ENCODE measurements around the gene PTCD2.

DNA sequence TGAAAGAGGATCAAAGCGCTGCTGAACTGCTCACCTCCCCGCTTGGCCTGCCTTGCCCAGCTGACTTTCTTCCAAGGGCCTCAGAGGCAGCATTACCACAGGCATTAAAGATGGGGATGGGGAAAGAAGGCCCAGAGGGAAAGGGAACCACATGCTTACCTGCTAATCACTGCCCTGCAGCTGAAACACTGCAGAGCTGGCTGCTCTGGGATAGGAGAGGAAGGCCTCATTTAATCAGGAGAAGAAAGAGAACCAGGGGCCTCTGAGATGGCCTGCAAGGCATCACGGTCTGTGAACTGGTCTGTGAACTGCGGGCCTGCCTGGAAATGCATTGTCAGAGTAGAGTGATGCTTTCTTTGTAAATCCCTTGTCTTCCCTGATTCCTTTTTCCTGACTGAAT, 44.8 kb downstream of the PTCD2 start:
- no peak for TF ChIP-seq TCF7 (IDR thresholded peaks at IDR 0.05; ENCODE audit: borderline replicate concordance)
- TF ChIP-seq EZH2 (IDR thresholded peaks at IDR 0.05; ENCODE audit: borderline replicate concordance, low read depth, low read length): no peak
- TF ChIP-seq, protein P1, sequence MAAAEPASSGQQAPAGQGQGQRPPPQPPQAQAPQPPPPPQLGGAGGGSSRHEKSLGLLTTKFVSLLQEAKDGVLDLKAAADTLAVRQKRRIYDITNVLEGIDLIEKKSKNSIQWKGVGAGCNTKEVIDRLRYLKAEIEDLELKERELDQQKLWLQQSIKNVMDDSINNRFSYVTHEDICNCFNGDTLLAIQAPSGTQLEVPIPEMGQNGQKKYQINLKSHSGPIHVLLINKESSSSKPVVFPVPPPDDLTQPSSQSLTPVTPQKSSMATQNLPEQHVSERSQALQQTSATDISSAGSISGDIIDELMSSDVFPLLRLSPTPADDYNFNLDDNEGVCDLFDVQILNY (CRISPR knock-in tag; IDR thresholded peaks at IDR 0.05): no peak
- TF ChIP-seq CBX5 (IDR thresholded peaks at IDR 0.05; ENCODE audit: borderline replicate concordance, low read depth): no peak
- TF ChIP-seq, protein P2, sequence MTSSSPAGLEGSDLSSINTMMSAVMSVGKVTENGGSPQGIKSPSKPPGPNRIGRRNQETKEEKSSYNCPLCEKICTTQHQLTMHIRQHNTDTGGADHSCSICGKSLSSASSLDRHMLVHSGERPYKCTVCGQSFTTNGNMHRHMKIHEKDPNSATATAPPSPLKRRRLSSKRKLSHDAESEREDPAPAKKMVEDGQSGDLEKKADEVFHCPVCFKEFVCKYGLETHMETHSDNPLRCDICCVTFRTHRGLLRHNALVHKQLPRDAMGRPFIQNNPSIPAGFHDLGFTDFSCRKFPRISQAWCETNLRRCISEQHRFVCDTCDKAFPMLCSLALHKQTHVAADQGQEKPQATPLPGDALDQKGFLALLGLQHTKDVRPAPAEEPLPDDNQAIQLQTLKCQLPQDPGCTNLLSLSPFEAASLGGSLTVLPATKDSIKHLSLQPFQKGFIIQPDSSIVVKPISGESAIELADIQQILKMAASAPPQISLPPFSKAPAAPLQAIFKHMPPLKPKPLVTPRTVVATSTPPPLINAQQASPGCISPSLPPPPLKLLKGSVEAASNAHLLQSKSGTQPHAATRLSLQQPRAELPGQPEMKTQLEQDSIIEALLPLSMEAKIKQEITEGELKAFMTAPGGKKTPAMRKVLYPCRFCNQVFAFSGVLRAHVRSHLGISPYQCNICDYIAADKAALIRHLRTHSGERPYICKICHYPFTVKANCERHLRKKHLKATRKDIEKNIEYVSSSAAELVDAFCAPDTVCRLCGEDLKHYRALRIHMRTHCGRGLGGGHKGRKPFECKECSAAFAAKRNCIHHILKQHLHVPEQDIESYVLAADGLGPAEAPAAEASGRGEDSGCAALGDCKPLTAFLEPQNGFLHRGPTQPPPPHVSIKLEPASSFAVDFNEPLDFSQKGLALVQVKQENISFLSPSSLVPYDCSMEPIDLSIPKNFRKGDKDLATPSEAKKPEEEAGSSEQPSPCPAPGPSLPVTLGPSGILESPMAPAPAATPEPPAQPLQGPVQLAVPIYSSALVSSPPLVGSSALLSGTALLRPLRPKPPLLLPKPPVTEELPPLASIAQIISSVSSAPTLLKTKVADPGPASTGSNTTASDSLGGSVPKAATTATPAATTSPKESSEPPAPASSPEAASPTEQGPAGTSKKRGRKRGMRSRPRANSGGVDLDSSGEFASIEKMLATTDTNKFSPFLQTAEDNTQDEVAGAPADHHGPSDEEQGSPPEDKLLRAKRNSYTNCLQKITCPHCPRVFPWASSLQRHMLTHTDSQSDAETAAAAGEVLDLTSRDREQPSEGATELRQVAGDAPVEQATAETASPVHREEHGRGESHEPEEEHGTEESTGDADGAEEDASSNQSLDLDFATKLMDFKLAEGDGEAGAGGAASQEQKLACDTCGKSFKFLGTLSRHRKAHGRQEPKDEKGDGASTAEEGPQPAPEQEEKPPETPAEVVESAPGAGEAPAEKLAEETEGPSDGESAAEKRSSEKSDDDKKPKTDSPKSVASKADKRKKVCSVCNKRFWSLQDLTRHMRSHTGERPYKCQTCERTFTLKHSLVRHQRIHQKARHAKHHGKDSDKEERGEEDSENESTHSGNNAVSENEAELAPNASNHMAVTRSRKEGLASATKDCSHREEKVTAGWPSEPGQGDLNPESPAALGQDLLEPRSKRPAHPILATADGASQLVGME (CRISPR knock-in tag; IDR thresholded peaks at IDR 0.05): no peak
- TF ChIP-seq ZBTB7A (IDR thresholded peaks at IDR 0.05; ENCODE audit: borderline replicate concordance, control insufficient read depth, low read depth, low read length): no peak
- no peak for TF ChIP-seq MYC (IDR thresholded peaks at IDR 0.05; ENCODE audit: low read depth, low read length)
- TF ChIP-seq MYC (CRISPR knock-in tag; IDR thresholded peaks at IDR 0.05; ENCODE audit: borderline replicate concordance, low read depth): no peak
- TF ChIP-seq, protein P3, sequence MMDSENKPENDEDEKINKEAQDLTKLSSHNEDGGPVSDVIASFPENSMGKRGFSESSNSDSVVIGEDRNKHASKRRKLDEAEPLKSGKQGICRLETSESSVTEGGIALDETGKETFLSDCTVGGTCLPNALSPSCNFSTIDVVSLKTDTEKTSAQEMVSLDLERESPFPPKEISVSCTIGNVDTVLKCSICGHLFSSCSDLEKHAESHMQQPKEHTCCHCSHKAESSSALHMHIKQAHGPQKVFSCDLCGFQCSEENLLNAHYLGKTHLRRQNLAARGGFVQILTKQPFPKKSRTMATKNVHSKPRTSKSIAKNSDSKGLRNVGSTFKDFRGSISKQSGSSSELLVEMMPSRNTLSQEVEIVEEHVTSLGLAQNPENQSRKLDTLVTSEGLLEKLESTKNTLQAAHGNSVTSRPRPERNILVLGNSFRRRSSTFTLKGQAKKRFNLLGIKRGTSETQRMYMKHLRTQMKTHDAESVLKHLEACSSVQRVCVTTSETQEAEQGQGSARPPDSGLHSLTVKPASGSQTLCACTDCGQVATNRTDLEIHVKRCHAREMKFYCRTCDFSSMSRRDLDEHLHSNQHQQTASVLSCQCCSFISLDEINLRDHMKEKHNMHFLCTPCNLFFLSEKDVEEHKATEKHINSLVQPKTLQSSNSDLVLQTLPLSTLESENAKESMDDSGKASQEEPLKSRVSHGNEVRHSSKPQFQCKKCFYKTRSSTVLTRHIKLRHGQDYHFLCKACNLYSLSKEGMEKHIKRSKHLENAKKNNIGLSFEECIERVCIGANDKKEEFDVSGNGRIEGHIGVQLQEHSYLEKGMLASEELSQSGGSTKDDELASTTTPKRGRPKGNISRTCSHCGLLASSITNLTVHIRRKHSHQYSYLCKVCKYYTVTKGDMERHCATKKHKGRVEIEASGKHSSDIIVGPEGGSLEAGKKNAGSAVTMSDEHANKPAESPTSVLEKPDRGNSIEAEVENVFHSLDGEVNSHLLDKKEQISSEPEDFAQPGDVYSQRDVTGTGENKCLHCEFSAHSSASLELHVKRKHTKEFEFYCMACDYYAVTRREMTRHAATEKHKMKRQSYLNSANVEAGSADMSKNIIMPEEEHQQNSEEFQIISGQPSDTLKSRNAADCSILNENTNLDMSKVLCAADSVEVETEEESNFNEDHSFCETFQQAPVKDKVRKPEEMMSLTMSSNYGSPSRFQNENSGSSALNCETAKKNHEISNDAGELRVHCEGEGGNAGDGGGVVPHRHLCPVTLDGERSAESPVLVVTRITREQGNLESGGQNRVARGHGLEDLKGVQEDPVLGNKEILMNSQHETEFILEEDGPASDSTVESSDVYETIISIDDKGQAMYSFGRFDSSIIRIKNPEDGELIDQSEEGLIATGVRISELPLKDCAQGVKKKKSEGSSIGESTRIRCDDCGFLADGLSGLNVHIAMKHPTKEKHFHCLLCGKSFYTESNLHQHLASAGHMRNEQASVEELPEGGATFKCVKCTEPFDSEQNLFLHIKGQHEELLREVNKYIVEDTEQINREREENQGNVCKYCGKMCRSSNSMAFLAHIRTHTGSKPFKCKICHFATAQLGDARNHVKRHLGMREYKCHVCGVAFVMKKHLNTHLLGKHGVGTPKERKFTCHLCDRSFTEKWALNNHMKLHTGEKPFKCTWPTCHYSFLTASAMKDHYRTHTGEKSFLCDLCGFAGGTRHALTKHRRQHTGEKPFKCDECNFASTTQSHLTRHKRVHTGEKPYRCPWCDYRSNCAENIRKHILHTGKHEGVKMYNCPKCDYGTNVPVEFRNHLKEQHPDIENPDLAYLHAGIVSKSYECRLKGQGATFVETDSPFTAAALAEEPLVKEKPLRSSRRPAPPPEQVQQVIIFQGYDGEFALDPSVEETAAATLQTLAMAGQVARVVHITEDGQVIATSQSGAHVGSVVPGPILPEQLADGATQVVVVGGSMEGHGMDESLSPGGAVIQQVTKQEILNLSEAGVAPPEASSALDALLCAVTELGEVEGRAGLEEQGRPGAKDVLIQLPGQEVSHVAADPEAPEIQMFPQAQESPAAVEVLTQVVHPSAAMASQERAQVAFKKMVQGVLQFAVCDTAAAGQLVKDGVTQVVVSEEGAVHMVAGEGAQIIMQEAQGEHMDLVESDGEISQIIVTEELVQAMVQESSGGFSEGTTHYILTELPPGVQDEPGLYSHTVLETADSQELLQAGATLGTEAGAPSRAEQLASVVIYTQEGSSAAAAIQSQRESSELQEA (IDR thresholded peaks at IDR 0.05; ENCODE audit: low read depth): no peak
- TF ChIP-seq, protein P4, sequence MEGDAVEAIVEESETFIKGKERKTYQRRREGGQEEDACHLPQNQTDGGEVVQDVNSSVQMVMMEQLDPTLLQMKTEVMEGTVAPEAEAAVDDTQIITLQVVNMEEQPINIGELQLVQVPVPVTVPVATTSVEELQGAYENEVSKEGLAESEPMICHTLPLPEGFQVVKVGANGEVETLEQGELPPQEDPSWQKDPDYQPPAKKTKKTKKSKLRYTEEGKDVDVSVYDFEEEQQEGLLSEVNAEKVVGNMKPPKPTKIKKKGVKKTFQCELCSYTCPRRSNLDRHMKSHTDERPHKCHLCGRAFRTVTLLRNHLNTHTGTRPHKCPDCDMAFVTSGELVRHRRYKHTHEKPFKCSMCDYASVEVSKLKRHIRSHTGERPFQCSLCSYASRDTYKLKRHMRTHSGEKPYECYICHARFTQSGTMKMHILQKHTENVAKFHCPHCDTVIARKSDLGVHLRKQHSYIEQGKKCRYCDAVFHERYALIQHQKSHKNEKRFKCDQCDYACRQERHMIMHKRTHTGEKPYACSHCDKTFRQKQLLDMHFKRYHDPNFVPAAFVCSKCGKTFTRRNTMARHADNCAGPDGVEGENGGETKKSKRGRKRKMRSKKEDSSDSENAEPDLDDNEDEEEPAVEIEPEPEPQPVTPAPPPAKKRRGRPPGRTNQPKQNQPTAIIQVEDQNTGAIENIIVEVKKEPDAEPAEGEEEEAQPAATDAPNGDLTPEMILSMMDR (IDR thresholded peaks at IDR 0.05 in 2 of 3, conservative IDR thresholded peaks at IDR 0.05 in 1 of 3; ENCODE audit: insufficient read depth in 2 of 3, low read depth in 1 of 3, low read length in 3 of 3): no peak
- TF ChIP-seq CHD2 (IDR thresholded peaks at IDR 0.05; ENCODE audit: low read depth, low read length): no peak
- TF ChIP-seq, protein P5, sequence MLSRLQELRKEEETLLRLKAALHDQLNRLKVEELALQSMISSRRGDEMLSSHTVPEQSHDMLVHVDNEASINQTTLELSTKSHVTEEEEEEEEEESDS (CRISPR knock-in tag; IDR thresholded peaks at IDR 0.05): no peak
